GM11168 (cell line): ENCODE results near the gene LINGO1.

Experiments
- in situ Hi-C: fragments of 300-500 bp; cut with MboI; formaldehyde crosslinking; loops from one replicate; pipeline ENCODE4 v1.12.0; 2022; ENCODE audit warnings: low sequenced_read_pairs; ENCODE audit not compliant: unreplicated experiment

Gene LINGO1

DNA sequence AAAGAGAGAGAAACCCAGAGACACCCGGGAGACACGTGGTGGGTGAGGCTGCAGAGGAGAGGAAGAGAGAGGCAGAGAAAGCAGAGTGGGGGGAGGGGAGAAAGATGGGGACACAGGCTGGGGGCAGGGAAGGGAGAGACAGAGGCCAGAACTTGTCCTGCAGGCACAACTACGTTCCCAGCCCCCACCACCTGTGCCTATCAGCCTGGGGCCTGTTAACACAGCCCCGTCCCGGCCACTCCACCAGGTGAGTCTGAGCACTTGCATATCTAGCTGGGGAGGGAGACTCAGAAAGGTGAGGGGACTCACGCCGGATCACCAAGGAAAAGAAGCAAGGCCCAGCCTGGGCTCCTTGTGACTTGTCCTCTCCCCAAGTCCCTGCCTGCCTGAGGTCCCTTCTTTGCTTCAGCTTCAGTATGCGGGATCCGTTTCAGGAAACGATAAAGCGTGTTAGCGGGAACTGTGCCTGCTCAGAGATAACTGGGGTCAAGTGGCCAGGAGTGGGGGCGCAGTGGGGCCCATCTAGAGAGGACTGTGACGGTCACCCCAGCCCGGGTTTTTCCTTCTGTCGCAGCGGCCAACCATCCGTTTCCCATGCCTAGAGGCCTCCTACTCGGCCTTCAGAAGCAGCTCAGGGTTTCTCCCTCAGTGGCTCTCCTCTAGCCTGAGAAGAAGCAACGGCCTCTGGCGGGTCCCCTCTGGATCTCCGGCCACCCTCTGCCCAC lies 10.3 kb downstream of the LINGO1 start:
- in situ Hi-C loops, result no loop called here

DNA sequence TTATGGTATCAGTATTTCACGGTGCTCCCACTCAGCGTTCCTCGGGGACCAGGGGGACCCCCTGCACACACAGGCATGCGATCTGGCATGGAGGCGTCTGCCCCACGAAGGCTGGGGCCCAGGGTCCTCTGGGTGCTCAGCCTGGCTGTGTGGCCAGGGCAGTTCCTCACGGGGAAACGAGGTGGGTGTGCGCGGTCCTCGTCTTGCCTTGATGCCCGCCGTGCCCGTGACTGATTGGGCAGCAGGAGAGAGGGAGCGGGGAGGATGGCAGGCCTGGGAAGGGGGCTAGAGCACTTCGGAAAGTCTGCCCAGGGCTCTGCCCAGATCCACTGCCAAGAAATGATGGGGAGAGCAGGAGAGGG lies 10.9 kb downstream of the LINGO1 start:
- in situ Hi-C loops, result no loop called here

DNA sequence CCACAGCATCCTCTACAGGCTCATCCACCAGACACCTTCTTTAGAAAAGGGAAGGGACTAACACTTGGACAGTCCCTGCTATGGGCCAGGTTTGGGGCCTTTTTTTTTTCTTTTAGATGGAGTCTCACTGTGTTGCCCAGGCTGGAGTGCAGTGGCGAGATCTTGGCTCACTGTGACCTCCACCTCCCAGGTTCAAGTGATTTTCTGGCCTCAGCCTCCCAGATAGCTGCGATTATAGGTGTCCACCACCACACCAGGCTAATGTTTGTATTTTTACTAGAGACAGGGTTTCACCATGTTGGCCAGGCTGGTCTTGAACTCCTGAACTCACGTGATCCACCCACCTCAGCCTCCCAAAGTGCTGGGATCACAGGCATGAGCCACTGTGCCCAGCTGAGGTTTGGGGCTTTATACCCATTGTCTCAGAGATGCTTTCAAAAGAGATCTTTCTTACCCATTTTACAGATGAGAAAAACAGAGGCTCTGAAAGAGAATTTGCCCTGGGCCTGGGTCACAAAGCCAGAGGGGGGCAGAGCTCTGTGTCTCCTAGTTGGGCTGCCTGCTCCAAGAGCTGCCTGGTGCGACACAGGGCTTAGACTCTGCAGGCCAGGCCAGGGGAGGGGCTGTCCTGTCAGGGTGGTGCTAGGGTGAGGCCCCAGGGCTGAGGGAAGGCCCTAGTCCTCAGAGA lies 11.6 kb downstream of the LINGO1 start:
- in situ Hi-C loops, result no loop called here

- in situ Hi-C loops, result no loop called here
These were observed 12.4 kb downstream of the LINGO1 start for GRCh38 chr15:77620297-77620696.

GRCh38 chr15:77619883-77620282 lies 12.8 kb downstream of the LINGO1 start:
- in situ Hi-C loops, result no loop called here

GRCh38 chr15:77617476-77618230 lies 15.1 kb downstream of the LINGO1 start:
- in situ Hi-C loops, result no loop called here

GRCh38 chr15:77616072-77616471 lies 16.6 kb downstream of the LINGO1 start:
- in situ Hi-C loops, result no loop called here

DNA sequence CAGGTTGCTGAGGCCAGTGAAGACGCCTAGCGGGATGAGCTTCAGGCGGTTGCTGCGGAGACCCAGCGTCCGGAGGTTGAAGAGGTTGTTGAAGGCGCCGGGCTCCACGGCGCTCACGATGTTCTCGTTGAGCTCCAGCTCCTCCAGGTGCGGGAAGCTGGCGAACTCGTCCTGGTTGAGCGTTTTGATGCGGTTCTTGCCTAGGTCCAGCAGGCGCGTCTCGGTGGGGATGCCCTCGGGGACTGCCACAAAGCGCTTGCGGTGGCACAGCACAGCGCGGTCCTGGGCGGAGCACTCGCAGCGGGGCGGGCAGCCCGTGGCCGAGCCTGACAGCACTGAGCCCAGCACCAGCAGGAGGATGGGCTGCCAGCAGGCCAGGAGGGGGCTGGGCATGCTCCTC lies 17.2 kb downstream of the LINGO1 start:
- in situ Hi-C loops, result no loop called here

DNA sequence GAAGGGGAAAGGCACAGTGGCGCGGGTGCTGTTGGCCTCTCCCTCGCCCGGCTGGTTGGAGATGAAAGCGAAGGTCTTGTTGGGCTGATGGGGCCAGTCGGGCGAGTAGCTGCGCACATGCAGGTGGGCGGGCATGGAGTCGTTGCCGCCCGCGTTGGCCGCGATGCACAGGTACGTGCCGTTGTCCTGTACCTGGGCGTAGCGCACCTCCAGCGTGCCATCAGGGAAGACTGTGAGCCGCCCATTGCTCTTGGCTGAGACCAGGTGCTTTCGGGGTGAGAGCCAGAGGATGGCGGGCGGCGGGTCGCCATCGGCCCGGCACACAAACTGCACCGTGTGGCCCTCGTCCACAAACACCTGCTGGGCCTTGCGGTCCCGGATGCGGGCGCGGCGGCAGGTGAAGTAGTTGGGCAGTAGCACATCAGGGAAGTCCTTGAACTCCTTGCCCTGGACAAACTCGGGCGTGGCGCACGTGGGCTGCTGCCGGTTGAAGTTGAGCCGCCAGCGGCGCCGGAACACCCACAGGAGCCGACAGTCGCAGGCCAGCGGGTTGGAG lies 18.4 kb downstream of the LINGO1 start:
- in situ Hi-C loops, result no loop called here

GRCh38 chr15:77613814-77614213 lies 18.9 kb downstream of the LINGO1 start:
- in situ Hi-C loops, result no loop called here

GRCh38 chr15:77612958-77613601 lies 19.6 kb downstream of the LINGO1 start:
- in situ Hi-C loops, result no loop called here

GRCh38 chr15:77611767-77612166 lies 20.9 kb downstream of the LINGO1 start:
- in situ Hi-C loops, result no loop called here

DNA sequence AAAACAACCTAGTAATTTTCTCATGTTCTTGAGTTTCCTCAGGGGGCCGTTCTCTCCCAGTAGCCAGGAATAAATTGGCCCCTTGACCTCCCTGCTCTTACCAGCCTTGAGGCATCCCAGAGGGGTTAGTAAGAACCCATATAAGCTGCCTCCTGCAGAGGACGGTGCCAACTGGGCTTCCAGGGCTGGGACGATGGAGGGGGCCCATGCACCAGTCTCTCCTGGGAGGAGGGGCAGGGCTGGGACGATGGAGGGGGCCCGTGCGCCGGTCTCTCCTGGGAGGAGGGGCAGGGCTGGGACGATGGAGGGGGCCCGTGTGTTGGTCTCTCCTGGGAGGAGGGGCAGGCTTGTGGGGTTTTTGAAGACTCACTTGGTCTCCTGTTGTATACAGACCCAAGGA lies 22.0 kb downstream of the LINGO1 start:
- in situ Hi-C loops, result no loop called here

DNA sequence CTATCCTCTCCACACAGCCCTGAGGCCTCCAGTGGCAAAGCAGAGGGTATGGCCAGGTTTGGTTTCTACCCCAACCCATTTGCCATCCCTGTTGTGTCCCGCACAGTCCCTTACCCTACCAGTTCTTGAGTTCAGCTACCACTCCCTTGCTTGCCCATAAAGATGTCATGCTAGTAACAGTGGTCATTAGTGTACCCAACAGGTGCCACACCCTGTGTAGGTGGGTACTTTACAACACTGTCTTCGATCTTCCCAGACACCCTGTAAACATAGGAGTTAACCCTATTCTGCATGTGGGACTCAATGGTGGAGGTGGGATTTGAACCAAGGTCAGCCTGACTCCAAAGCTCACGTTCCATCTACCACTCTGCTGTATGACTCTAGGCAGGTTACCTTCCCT lies 23.2 kb downstream of the LINGO1 start:
- in situ Hi-C loops, result no loop called here

DNA sequence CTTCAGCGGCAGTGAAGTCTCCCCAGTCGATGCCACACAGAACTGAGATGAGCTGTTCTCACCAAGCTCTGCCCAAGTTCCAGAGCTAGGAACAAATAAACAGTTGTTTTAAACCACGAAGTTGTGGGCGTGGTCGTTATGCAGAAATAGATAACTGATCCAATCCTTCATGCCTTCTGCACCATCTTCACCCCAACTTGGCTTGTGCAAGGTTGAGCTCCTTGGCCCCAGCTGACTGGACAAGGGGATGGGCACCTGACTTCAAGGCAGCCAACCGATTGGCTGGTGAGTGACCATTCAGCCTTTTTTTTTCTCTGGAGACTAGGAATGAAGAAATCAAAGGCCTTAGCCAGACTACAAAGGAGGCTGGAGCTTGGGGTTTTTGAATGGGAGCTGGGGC lies 23.9 kb downstream of the LINGO1 start:
- in situ Hi-C loops, result no loop called here

- in situ Hi-C loops, result no loop called here
These were observed 24.8 kb downstream of the LINGO1 start for GRCh38 chr15:77607894-77608261.

GRCh38 chr15:77607111-77607893 lies 25.4 kb downstream of the LINGO1 start:
- in situ Hi-C loops, result no loop called here

DNA sequence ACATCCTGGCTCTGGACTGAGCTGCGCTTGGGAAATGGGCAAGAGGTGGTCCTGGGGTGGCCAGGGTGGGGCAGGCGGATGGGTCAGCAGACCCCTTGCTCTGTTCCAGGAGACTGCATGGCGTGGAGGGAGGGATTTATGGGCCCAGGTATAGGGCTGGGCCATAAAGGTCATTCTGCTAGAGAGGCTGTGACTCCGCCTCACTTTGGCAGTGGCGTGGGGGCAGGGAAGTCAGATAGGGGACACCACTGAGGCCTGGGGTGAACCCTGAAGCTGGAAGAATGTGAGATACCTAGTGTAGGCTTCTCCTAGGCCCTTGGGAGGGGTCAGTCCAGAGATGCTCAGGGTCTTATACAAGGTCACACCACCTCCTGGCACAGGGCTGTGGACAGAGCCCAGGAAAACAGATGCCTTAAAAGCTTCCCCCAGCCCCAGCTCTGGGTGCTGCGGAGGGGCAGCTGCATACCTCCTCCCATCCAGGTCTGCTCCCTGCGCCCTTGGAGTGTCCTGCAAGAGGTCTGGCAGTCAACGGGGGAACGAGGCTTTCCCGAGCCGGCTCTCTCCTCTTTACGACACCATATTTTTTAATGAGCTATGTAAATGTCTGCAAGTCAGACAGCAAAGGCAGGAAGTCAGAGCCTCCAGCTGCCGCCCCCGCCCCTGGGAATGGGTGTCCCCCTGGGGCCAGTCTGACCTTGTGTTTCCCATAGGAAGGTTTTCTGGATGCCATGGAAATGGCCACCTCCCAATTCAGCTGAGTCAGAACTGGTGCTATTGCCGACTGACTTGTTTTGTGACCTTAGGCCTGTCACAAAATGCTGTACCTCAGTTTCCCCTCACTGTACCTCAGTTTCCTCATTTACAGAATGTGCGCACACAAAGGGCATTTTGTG lies 26.3 kb downstream of the LINGO1 start:
- in situ Hi-C loops, result no loop called here

- in situ Hi-C loops, result no loop called here
These were observed 27.2 kb downstream of the LINGO1 start for GRCh38 chr15:77605547-77605946.
